ENCODE results near the gene IFI27L2.

IFI27L2 gene

DNA sequence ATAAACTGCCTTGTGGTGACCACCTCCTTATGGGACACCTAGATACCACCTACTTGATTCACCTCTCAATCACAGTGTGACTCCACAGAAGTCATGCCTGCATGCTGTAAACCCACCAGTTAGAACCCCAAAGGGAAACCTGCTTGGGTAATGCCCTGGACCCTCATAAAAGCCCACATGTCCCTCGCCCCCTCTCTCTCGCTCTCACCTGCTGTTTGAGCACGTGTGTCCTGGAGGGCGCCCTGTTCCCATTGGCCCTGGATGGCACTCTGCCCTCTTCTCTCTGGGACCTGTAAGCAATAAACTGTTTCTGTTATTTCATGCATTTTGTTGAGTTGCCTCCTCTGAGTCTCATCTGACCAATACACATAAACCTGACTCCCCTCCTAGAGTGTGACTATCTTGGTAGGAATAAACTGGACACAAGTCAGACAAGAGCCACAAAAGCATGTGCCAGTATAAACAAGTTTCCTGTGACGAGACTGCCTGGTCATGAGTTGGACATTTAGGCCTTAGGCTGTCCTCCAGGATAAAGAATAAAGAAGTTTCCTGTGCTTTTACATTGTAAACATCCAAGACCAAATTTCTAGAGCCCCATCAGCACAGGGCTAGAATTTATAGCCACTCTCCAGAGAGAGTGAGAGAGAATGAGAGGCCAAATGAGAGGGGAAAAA is 8.6 kb downstream of the IFI27L2 start:
- Histone ChIP-seq H3K27me3 (ENCODE audit: control insufficient read depth, insufficient read depth, low read length) (peaks cover 2% of the 10 kb centered on the region), H3K4me3 (ENCODE audit: low read length) (no peak overlapping the region), H3K9ac (ENCODE audit: low read depth, low read length) (peak overlapping the region; percentile 30), H3K36me3 (ENCODE audit: insufficient read depth, low read length) (no peaks in the 10 kb centered on the region), H3K4me1 (ENCODE audit: control insufficient read depth, insufficient read depth, low read length) (peaks cover 17% of the 10 kb centered on the region), H3K4me2 (ENCODE audit: low read length) (peak overlapping the region; percentile 36), H3K9me3 (replicated peaks; ENCODE audit: low read length) (peaks cover 15% of the 10 kb centered on the region)

DNA sequence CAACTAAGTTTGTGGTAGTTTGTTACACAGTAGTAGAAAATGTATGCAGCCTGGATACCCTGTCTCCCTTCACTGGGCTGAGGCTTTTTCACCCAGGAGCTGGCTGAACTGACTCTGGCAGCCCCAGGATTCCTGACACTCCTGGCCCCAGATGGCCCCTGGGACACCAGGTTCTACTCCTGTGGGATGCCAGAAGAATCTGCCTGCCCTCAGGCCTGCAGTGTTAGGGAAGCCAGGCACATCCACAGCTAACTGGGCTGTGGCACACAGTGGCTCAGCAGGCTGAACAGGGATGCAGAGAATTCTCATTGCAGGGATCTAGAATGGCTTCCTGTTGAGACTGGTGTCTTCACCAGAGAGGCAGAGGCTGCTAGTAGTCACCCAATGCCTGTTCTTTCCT is 10.3 kb downstream of the IFI27L2 start:
- H3K36me3 ChIP-seq (ENCODE audit: insufficient read depth, low read length), result no peaks in the 10 kb centered on the region
- no peak overlapping the region for H3K4me3 ChIP-seq (ENCODE audit: low read length)
- H3K4me2 ChIP-seq (ENCODE audit: low read length), result no peak overlapping the region
- H3K4me1 ChIP-seq (ENCODE audit: control insufficient read depth, insufficient read depth, low read length), result peaks cover 29% of the 10 kb centered on the region
- H3K27me3 ChIP-seq (ENCODE audit: control insufficient read depth, insufficient read depth, low read length), result peaks cover 2% of the 10 kb centered on the region
- H3K9ac ChIP-seq (ENCODE audit: low read depth, low read length), result no peak overlapping the region
- peaks cover 15% of the 10 kb centered on the region for H3K9me3 ChIP-seq (replicated peaks; ENCODE audit: low read length)

- no peak overlapping the region for H3K4me2 ChIP-seq (ENCODE audit: low read length)
- H3K9me3 ChIP-seq (replicated peaks; ENCODE audit: low read length), result peaks cover 15% of the 10 kb centered on the region
- H3K4me1 ChIP-seq (ENCODE audit: control insufficient read depth, insufficient read depth, low read length), result peaks cover 29% of the 10 kb centered on the region
- peaks cover 2% of the 10 kb centered on the region for H3K27me3 ChIP-seq (ENCODE audit: control insufficient read depth, insufficient read depth, low read length)
- no peaks in the 10 kb centered on the region for H3K36me3 ChIP-seq (ENCODE audit: insufficient read depth, low read length)
- H3K9ac ChIP-seq (ENCODE audit: low read depth, low read length), result no peak overlapping the region
- H3K4me3 ChIP-seq (ENCODE audit: low read length), result no peak overlapping the region
Measured at GRCh38 chr14:94117856-94118255, 11.5 kb downstream of the IFI27L2 start.

DNA sequence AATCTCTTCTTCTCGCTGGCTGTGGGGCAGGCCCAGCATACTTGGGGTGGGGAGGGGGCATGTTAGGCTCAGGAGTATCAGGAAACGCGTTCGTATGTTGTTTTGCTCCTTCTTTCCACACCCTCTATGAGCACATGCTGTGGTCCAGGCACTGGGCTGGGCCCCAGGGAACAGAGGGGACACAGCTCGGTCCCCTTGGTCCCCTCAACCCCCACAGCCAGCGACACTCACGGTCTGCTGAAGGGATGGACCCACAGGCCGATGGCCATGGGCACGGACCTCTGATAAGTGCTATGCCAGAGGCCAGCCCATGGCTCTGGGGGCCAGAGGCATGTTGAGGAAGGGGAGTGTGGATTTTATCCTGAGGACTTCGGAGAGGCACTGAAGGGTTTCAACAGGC is 12.7 kb downstream of the IFI27L2 start:
- Histone ChIP-seq H3K4me2 (ENCODE audit: low read length) (no peak overlapping the region), H3K4me3 (ENCODE audit: low read length) (no peak overlapping the region), H3K36me3 (ENCODE audit: insufficient read depth, low read length) (no peaks in the 10 kb centered on the region), H3K27me3 (ENCODE audit: control insufficient read depth, insufficient read depth, low read length) (peaks cover 2% of the 10 kb centered on the region), H3K9ac (ENCODE audit: low read depth, low read length) (no peak overlapping the region), H3K9me3 (replicated peaks; ENCODE audit: low read length) (peaks cover 15% of the 10 kb centered on the region), H3K4me1 (ENCODE audit: control insufficient read depth, insufficient read depth, low read length) (peaks cover 26% of the 10 kb centered on the region)

DNA sequence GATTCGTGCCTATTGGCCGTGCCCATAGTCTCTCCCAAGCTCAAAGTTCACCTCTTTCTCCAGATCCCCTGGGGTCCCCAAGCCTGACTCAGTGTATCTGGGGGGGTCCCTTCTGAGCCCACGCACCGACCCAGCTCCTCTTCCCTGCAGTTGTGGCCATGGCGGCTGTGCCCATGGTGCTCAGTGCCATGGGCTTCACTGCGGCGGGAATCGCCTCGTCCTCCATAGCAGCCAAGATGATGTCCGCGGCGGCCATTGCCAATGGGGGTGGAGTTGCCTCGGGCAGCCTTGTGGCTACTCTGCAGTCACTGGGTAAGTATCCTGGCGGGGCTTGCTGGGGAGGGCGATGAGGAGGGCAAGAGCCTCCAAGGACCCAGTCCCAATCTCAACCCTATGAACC is 13.8 kb downstream of the IFI27L2 start:
- peaks cover 16% of the 10 kb centered on the region for H3K4me1 ChIP-seq (ENCODE audit: control insufficient read depth, insufficient read depth, low read length)
- H3K9me3 ChIP-seq (replicated peaks; ENCODE audit: low read length), result peaks cover 14% of the 10 kb centered on the region
- H3K27me3 ChIP-seq (ENCODE audit: control insufficient read depth, insufficient read depth, low read length), result peaks cover 2% of the 10 kb centered on the region
- no peak overlapping the region for H3K4me3 ChIP-seq (ENCODE audit: low read length)
- H3K4me2 ChIP-seq (ENCODE audit: low read length), result no peak overlapping the region
- no peaks in the 10 kb centered on the region for H3K36me3 ChIP-seq (ENCODE audit: insufficient read depth, low read length)
- H3K9ac ChIP-seq (ENCODE audit: low read depth, low read length), result no peak overlapping the region

DNA sequence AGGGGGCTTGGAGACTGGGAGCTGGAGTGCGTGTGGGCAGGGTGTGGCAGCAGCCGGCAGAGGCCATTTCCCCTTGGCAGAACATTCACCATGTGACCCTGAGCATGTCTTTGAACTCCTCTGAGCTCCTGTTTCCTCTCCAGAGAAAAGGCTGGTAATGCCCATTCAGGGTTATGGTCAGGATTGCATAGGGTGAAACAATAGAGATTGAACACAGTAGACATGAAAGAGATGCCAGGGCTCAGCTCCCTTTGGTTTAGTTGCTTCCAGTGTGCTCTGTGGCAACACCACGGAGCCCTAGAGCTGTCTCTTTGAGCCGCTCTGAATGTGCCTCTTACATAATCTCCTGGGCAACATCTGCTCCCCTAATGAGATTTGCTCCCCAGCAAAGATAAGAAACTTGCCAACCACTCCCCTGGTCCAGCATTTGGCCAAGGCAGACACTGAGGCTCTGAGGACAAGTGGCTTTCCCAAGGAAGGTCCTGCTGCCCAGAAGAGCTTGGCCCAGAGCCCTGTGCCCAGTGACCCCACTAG is 14.3 kb downstream of the IFI27L2 start:
- Histone ChIP-seq H3K36me3 (ENCODE audit: insufficient read depth, low read length) (no peaks in the 10 kb centered on the region), H3K4me2 (ENCODE audit: low read length) (peak overlapping the region; percentile 5), H3K9ac (ENCODE audit: low read depth, low read length) (no peak overlapping the region), H3K4me3 (ENCODE audit: low read length) (no peak overlapping the region), H3K4me1 (ENCODE audit: control insufficient read depth, insufficient read depth, low read length) (peaks cover 12% of the 10 kb centered on the region), H3K9me3 (replicated peaks; ENCODE audit: low read length) (peaks cover 9% of the 10 kb centered on the region), H3K27me3 (ENCODE audit: control insufficient read depth, insufficient read depth, low read length) (peaks cover 2% of the 10 kb centered on the region)

DNA sequence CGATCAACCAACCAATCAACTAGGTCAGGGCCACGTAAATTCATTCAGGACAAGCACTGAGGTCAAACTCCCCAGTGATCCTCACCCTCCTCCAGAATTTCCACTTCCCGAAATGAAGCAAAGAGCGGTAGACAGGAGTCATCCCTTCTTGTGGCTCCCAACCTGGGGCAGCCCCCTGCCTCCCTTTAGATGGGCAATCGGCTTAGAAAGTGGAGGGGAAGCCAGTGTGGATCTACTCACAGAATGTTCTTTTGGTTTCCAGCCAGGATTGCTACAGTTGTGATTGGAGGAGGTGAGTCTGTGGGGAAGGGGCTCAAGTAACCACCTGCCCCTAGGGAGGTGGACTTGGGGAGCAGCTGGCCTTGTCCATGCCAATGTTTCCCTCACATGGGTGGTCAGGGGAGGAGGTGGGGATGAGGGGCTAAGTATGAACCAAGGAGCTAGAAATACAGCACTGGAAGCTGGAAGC is 14.8 kb downstream of the IFI27L2 start:
- peaks cover 2% of the 10 kb centered on the region for H3K27me3 ChIP-seq (ENCODE audit: control insufficient read depth, insufficient read depth, low read length)
- H3K4me3 ChIP-seq (ENCODE audit: low read length), result no peak overlapping the region

DNA sequence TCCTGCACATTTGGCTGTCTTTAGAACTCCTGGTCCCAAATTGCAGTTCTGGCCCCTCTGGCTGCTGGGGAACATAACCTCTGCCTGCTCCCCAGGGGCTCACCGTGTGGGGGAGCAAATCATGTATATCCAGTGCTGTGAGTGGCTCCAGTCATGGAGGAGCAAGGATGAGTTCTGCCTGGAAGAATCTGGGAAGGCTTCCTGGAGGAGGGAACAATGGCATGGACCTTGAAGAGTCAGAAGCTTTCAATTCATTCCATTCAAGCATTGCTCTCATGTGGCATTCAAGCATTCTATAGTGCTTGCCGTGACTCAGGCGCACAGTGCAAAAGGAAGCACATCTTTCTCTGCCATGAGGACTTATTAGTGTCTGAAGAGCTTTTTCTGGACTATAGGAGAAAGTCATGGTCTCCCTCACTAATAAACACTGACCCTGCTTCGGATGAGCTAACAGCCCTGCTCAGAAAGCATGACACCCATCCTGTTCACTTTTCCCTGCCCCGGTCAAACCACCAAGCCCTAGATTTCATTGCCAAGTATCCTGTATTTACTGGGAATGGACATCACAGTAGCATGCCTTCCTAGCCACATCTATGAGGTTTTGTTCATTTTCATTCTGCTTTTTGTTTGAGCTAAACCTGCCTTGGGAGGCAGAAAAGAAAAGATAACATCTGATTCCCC is 15.4 kb downstream of the IFI27L2 start:
- Histone ChIP-seq H3K4me1 (ENCODE audit: control insufficient read depth, insufficient read depth, low read length) (peaks cover 12% of the 10 kb centered on the region), H3K36me3 (ENCODE audit: insufficient read depth, low read length) (no peaks in the 10 kb centered on the region), H3K27me3 (ENCODE audit: control insufficient read depth, insufficient read depth, low read length) (peaks cover 2% of the 10 kb centered on the region), H3K4me3 (ENCODE audit: low read length) (no peak overlapping the region), H3K9me3 (replicated peaks; ENCODE audit: low read length) (no peaks in the 10 kb centered on the region), H3K4me2 (ENCODE audit: low read length) (no peak overlapping the region), H3K9ac (ENCODE audit: low read depth, low read length) (no peak overlapping the region)

More for the DNA sequence above, 14.8 kb downstream of the IFI27L2 start:
- H3K36me3 ChIP-seq (ENCODE audit: insufficient read depth, low read length), result no peaks in the 10 kb centered on the region
- H3K4me2 ChIP-seq (ENCODE audit: low read length), result peak overlapping the region; percentile 5
- H3K9me3 ChIP-seq (replicated peaks; ENCODE audit: low read length), result peaks cover 4% of the 10 kb centered on the region
- H3K4me1 ChIP-seq (ENCODE audit: control insufficient read depth, insufficient read depth, low read length), result peaks cover 12% of the 10 kb centered on the region
- no peak overlapping the region for H3K9ac ChIP-seq (ENCODE audit: low read depth, low read length)

- H3K36me3 ChIP-seq (ENCODE audit: insufficient read depth, low read length), result no peaks in the 10 kb centered on the region
- peaks cover 2% of the 10 kb centered on the region for H3K27me3 ChIP-seq (ENCODE audit: control insufficient read depth, insufficient read depth, low read length)
- no peak overlapping the region for H3K9ac ChIP-seq (ENCODE audit: low read depth, low read length)
- H3K4me1 ChIP-seq (ENCODE audit: control insufficient read depth, insufficient read depth, low read length), result peaks cover 12% of the 10 kb centered on the region
- H3K9me3 ChIP-seq (replicated peaks; ENCODE audit: low read length), result no peaks in the 10 kb centered on the region
- no peak overlapping the region for H3K4me3 ChIP-seq (ENCODE audit: low read length)
- H3K4me2 ChIP-seq (ENCODE audit: low read length), result no peak overlapping the region
Measured at GRCh38 chr14:94113490-94113889, 15.9 kb downstream of the IFI27L2 start.

DNA sequence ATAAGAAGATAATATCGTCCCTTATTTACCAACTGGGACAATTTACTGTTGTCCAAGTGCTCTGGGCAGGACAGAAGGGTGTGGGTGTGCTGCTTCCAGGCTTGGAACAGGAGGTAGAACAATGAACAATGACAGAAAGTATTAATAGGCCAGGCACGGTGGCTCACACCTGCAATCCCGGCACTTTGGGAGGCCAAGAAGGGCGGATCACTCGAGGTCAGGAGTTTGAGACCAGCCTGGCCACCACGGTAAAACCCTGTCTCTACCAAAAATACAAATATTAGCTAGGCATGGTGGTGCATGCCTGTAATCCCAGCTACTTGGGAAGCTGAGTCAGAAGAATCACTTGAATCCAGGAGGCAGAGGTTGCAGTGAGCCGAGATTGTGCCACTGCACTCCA is 16.3 kb downstream of the IFI27L2 start:
- Histone ChIP-seq H3K4me3 (ENCODE audit: low read length) (no peak overlapping the region), H3K4me1 (ENCODE audit: control insufficient read depth, insufficient read depth, low read length) (peaks cover 12% of the 10 kb centered on the region), H3K4me2 (ENCODE audit: low read length) (no peak overlapping the region), H3K9me3 (replicated peaks; ENCODE audit: low read length) (no peaks in the 10 kb centered on the region), H3K27me3 (ENCODE audit: control insufficient read depth, insufficient read depth, low read length) (peaks cover 2% of the 10 kb centered on the region), H3K9ac (ENCODE audit: low read depth, low read length) (no peak overlapping the region), H3K36me3 (ENCODE audit: insufficient read depth, low read length) (no peaks in the 10 kb centered on the region)

GRCh38 chr14:94112513-94113063 is 16.8 kb downstream of the IFI27L2 start:
- Histone ChIP-seq H3K4me2 (ENCODE audit: low read length) (no peak overlapping the region), H3K36me3 (ENCODE audit: insufficient read depth, low read length) (no peaks in the 10 kb centered on the region), H3K9ac (ENCODE audit: low read depth, low read length) (no peak overlapping the region), H3K27me3 (ENCODE audit: control insufficient read depth, insufficient read depth, low read length) (peaks cover 2% of the 10 kb centered on the region), H3K4me1 (ENCODE audit: control insufficient read depth, insufficient read depth, low read length) (peaks cover 12% of the 10 kb centered on the region), H3K4me3 (ENCODE audit: low read length) (no peak overlapping the region), H3K9me3 (replicated peaks; ENCODE audit: low read length) (no peaks in the 10 kb centered on the region)
